Gastroesophageal sphincter (tissue), 3 donors: ENCODE results near the gene CELSR1.

Experiments
- CTCF ChIP-seq, 4 experiments: fragments of 200-600 bp in 2 of 4; fragments of 450-650 bp in 2 of 4; sonication (generic) in 1 of 4; IDR thresholded peaks; one replicate each; pipeline ENCODE4 v1.5.1; 2017 to 2019; ENCODE audit warnings: antibody characterized with exemption in 4 of 4, mild to moderate bottlenecking in 2 of 4, moderate library complexity in 2 of 4
- POLR2A ChIP-seq, 2 donors: fragments of 450-650 bp; IDR thresholded peaks; one replicate each; pipeline ENCODE4 v1.6.1; 2017; ENCODE audit warnings: antibody characterized with exemption in 2 of 2, mild to moderate bottlenecking in 2 of 2, moderate library complexity in 1 of 2
- POLR2AphosphoS5 ChIP-seq: sonication (generic); formaldehyde crosslinking; IDR thresholded peaks from one replicate; pipeline ENCODE4 v1.6.1; 2017; ENCODE audit warnings: antibody characterized with exemption

- TF ChIP-seq POLR2A (IDR thresholded peaks at IDR 0.05) (no peak), CTCF (IDR thresholded peaks at IDR 0.05) (no peak), POLR2AphosphoS5 (no peak)
These were observed 65.3 kb downstream of the CELSR1 start for GRCh38 chr22:46471901-46472721.
